GM06990 (cell line): Measurements from ENCODE around the gene SEC11A.
"Not testable (repeated sequence)": the region's sequence is repeated elsewhere in the genome, so short reads cannot be mapped to it uniquely, and the experiment has no call there.

Experiments used
- DNase-seq: peaks from one replicate; pipeline ENCODE4 v3.0.0-alpha.2; 2011; ENCODE audit not compliant: insufficient read length; ENCODE audit errors: extremely low read depth
- H3K27me3 ChIP-seq: replicated peaks from 2 replicates; pipeline ENCODE4 v1.6.0; 2011; ENCODE audit warnings: low read length; ENCODE audit not compliant: control insufficient read depth, insufficient read depth
- H3K36me3 ChIP-seq: 2 replicates; pipeline ENCODE4 v1.5.1; 2011; ENCODE audit warnings: low read length; ENCODE audit not compliant: control insufficient read depth, insufficient read depth
- H3K4me3 ChIP-seq: replicated peaks from 2 replicates; pipeline ENCODE4 v1.5.1; 2011; ENCODE audit warnings: low read depth, mild to moderate bottlenecking, control low read depth, low read length
- TF ChIP-seq, protein P1 (sequence below): IDR thresholded peaks from 2 replicates; pipeline ENCODE4 v1.5.1; 2011; ENCODE audit warnings: low read length, control low read depth, mild to moderate bottlenecking, inconsistent platforms; ENCODE audit not compliant: insufficient read depth, poor library complexity, severe bottlenecking

SEC11A gene

GRCh38 chr15:84649706-84650105, 66.2 kb downstream of the SEC11A start:
- Histone ChIP-seq H3K4me3 (no peak overlapping the region), H3K36me3 (peaks cover 18% of the 10 kb centered on the region), H3K27me3 (no peaks in the 10 kb centered on the region)
- TF ChIP-seq, protein P1, sequence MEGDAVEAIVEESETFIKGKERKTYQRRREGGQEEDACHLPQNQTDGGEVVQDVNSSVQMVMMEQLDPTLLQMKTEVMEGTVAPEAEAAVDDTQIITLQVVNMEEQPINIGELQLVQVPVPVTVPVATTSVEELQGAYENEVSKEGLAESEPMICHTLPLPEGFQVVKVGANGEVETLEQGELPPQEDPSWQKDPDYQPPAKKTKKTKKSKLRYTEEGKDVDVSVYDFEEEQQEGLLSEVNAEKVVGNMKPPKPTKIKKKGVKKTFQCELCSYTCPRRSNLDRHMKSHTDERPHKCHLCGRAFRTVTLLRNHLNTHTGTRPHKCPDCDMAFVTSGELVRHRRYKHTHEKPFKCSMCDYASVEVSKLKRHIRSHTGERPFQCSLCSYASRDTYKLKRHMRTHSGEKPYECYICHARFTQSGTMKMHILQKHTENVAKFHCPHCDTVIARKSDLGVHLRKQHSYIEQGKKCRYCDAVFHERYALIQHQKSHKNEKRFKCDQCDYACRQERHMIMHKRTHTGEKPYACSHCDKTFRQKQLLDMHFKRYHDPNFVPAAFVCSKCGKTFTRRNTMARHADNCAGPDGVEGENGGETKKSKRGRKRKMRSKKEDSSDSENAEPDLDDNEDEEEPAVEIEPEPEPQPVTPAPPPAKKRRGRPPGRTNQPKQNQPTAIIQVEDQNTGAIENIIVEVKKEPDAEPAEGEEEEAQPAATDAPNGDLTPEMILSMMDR = no peak
- no peak for DNase-seq

DNA sequence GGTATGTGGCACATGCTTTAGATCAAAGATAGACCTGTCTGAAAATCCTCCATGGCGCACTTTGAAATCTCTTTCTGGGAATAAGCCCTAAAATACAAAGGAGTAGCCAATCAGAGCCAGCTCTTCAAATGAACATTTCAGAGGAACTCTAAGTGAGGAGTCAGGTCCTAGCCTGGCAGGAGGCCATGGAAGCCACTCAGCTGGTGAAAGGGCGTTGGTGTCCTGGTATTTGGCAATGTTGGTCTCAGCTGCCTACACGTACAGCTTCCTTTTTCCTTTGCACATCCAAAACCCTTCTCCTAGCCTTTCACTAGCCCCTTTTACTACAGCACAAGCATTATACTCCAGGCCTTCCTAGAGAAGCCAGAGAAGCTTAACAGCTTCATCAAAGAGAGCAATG, 67.4 kb downstream of the SEC11A start:
- Histone ChIP-seq H3K36me3 (peaks cover 18% of the 10 kb centered on the region), H3K27me3 (no peaks in the 10 kb centered on the region), H3K4me3 (no peak overlapping the region)
- DNase-seq = no peak
- TF ChIP-seq, protein P1 = no peak

DNA sequence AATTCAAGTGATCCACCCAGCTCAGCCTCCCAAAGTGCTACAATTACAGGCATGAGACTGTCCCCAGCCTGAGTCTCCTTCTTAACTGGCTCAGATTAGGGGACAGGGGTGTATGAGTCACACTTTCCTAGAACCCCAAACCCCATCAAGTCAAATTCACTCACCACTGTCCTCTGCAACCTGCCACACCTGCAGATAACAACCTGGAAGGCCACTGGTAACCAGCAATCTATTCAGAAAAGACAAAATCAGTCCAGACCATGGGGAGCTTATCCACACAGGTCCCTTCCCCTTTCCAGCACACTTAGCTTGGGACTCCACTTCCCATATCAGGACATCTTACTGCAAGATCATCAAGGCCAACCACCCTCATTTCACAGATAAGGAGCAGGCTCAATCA, 68.2 kb downstream of the SEC11A start:
- TF ChIP-seq, protein P1 = no peak
- Histone ChIP-seq H3K36me3 (peaks cover 23% of the 10 kb centered on the region), H3K4me3 (no peak overlapping the region), H3K27me3 (no peaks in the 10 kb centered on the region)
- DNase-seq = no peak

DNA sequence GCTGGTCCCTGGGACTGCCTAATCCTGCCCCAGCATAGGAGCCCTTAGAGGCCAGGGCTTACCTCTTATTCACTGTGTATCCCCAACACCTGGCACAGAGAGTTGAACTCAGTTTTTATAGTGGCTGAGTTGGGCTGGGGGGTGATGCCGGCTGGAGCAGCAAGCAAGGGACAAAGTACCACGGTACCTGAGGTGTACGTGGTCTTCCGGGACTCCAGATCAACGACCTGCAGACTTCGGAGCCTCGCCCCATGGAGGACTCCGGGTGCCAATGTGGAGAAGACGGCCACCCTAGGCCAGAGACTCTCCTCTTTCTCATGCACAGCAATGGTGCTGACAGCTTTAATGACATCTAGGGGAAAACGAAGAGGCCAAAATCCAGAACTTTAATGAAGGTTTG, 69.9 kb downstream of the SEC11A start:
- Histone ChIP-seq H3K36me3 (peaks cover 25% of the 10 kb centered on the region), H3K4me3 (no peak overlapping the region), H3K27me3 (no peaks in the 10 kb centered on the region)
- TF ChIP-seq, protein P1 = no peak
- DNase-seq = no peak

GRCh38 chr15:84645496-84645895, 70.4 kb downstream of the SEC11A start:
- TF ChIP-seq, protein P1 = no peak
- Histone ChIP-seq H3K36me3 (peaks cover 26% of the 10 kb centered on the region), H3K4me3 (no peak overlapping the region), H3K27me3 (no peaks in the 10 kb centered on the region)
- DNase-seq = no peak

DNA sequence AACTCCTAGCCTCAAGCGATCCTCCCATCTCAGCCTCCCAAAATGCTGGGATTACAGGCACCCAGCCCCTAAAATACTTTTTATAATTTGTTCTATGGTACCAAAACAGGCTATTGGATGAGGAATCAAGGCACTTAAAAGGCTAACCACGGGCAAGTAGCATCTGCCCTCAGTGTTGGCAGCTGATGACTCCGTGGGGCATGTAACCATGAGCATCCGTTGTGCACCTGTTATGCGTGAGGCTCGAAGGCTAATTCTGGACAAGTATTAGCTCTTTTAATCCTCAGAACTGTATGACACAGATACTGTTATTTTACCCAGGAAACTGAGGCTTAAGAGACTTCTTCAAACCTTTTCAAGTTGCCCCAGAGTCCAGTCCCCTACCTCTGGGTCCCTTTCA, 72.1 kb downstream of the SEC11A start:
- Histone ChIP-seq H3K36me3 (peaks cover 29% of the 10 kb centered on the region), H3K4me3 (no peak overlapping the region), H3K27me3 (no peaks in the 10 kb centered on the region)
- TF ChIP-seq, protein P1 = no peak
- no peak for DNase-seq

DNA sequence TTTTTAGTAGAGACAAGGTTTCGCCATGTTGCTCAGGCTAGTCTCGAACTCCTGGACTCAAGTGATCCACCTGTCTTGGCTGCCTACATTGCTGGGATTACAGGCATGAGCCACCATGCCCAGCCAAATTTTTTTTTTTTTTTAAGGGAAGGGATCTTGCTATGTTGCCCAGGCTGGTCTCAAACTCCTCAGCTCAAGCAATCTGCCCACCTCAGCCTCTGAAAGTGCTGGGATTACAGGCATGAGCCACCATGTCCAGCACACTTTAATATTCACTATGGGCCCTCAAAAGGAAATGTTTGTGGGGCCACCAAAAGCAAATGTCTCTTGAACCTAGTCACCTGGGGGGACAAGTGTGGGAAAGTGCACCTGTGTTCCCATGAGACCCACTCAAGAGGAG, 73.3 kb downstream of the SEC11A start:
- H3K4me3 ChIP-seq, H3K27me3 ChIP-seq, DNase-seq: not testable (repeated sequence)
- H3K36me3 ChIP-seq = peaks cover 25% of the 10 kb centered on the region

GRCh38 chr15:84641871-84642270, 74.1 kb downstream of the SEC11A start:
- peaks cover 25% of the 10 kb centered on the region for H3K36me3 ChIP-seq
- not testable (repeated sequence) for DNase-seq, H3K27me3 ChIP-seq, H3K4me3 ChIP-seq
